HG03354 (cell line): Measurements from ENCODE around the gene HNRNPA0.

Experiments
- ATAC-seq: cut with Tn5 transposase; IDR thresholded peaks from one replicate; pipeline ENCODE4 v1.9.1; 2021; ENCODE audit warnings: mild to moderate bottlenecking; ENCODE audit not compliant: unreplicated experiment, poor library complexity, severe bottlenecking

The HNRNPA0 gene

DNA sequence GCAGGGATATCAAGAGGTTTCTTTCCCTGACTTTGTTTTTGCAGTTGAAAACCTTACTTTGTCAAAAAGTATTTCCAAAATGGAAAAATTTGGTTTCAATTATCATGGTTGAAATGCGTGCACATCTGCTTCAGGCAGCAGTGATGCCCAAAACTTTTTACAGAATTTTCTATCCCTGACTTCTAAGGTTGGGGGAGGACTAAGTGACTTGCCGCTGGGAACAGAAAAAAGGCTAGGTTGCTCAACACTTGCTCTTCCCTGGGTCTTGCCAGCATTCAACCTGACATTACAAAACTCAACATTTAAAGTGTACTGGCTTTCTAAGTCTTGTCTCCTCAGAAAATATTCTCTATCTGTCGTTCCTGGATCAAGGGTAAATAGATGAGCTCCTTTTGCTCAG is 23.0 kb downstream of the HNRNPA0 start:
- no peak for ATAC-seq

GRCh38 chr5:137730336-137730735 is 23.8 kb downstream of the HNRNPA0 start:
- no peak for ATAC-seq

DNA sequence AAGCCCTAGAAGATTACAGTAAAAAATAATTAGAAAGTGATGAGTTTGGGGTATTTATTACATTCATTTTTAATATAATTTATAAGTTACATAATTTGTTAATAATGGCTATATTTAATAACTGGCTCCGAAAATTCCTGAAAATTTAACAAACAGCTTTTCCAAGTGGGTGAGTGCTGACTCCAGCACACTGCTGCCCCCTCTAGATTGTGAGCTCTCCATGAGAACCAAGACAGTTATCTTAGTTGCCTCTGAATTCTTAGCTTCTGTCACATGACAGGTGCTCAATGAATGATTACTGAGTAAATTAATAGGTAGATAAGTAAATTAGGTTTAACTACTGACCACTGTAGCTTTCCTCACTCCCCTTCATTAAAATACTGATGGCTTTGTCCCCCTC is 26.1 kb downstream of the HNRNPA0 start:
- no peak for ATAC-seq

DNA sequence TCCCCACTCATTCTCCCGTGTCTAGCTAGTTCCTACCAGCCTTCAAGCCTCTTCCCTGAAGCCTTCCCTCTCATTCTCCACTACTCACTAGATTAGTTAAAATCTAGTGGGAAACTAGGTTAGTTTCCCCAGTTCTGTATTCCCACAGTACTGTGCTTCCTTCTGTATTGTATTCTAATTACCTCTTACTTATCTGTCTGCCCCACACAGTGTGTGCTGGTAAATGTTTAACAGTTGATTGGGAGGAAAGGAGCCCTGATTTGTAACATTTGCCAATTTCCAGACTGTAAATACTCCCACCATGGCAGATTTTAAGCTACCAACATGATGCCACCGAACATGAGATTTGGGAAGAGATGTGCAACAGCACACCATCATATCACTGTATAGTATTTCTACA is 26.5 kb downstream of the HNRNPA0 start:
- no peak for ATAC-seq

DNA sequence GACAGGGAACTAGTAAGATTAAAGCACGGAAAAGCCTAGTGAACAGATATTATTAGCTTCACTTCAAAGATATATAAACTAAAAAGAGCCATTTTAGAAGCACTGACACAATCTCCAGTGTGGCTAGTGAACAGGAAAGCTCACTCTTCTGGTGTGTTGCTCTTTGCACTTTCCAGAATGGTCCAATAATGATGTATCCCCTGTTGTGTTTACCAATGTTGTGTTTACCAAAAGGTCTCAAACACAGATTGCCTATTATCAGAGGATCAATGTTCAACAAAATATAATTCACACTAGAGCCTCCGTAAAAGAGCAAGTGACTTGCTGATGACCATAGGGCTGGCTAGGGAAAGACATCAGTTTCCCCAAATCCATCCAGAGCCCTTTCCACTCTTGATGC is 29.9 kb downstream of the HNRNPA0 start:
- ATAC-seq: no peak

DNA sequence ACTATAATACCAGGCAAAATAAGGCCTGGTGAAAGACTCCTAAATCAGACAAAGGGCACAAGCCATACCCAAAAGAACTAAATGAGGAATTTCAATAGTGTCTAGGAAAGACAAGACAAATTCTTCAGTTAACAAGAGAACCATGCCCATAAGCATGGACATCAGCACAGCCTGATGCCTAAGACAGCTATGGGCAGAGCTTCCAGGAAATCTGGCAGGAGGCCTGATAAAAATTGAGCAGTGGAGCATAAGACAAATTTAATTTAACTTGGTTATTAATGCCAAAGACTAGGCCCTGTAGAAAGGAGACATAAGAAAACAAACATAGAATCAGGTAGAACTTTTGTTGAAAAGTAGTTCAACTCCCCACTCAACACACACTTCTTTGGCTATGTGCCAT is 35.6 kb downstream of the HNRNPA0 start:
- ATAC-seq: no peak

GRCh38 chr5:137716337-137716736 is 37.8 kb downstream of the HNRNPA0 start:
- no peak for ATAC-seq

- no peak for ATAC-seq
Measured at GRCh38 chr5:137715456-137715855, 38.7 kb downstream of the HNRNPA0 start.

- ATAC-seq: no peak
Measured at GRCh38 chr5:137714946-137715345, 39.2 kb downstream of the HNRNPA0 start.

DNA sequence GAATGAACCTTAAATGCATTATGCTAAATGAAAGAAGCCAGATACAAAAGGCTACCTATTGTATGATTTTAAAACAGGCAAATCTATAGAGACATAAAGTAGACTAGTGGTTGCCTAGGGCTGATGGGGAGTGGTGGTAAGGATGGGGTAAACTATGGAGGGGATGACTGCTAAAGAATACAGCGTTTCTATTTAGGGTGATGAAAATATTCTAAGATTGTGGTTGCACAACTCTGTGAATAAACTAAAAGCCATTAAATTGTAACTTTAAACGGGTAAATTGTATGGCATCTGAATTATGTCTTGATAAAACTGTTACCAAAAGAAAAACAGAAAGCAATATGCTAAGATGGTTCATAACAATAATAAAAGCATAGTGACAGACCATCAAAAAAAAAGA is 39.7 kb downstream of the HNRNPA0 start:
- no peak for ATAC-seq

GRCh38 chr5:137712139-137712667 is 42.0 kb downstream of the HNRNPA0 start:
- no peak for ATAC-seq

GRCh38 chr5:137710086-137710485 is 44.1 kb downstream of the HNRNPA0 start:
- no peak for ATAC-seq

DNA sequence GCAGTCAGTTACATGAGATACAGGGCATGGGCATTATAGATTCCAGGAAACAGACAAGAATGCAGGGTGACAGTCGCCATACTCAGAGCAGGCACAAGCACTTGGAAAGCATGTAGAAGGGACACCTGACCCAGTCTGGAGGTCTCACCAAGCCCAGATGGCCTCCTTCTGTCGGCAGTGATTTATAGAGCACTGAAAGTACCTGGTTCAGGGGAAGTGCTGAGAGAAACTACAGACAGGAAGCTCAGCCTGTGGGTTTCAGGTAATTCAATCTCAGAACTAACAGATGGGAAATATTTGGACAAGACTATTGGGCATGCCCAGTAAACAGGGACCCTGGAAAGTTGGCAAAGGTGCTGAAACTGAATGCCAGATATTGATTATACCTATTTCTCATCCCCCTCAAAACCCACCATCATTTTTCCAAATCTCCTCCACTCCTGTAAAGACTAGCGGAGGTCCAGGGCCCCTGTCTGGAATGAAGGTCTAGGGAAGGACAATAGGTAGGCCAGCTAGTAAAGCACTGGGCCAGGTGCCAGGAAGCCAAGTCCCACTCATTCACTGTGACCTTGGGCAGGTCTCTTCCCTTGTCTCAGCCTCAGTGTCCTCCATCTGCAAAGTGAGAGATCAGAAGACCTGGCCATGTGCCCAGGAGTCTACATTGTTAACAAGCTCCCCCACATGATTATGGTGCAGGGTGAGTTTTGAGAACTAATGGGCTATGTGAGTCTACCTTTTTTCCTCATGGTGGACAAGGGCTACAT is 45.2 kb downstream of the HNRNPA0 start:
- no peak for ATAC-seq

- no peak for ATAC-seq
Measured at GRCh38 chr5:137708062-137708461, 46.1 kb downstream of the HNRNPA0 start.

DNA sequence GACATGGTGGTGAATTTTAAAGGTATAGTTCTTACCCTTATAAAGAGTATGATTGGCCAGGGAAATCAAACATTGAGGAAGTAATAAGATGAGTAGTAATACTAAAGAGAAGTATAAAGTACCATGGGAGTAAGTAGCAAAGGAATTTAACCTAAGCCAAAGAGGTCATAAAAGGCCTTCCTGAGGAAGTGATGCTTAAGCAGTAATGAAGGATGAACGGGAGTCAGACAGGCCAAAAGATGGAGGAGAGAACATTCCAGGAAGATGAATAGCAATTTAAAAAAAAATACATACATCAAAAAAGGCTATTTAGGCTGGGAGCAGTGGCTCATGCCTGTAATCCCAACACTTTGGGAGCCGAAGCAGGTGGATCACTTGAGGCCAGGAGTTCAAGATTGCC is 47.3 kb downstream of the HNRNPA0 start:
- ATAC-seq: no peak

GRCh38 chr5:137705106-137705505 is 49.1 kb downstream of the HNRNPA0 start:
- ATAC-seq: no peak

- ATAC-seq: no peak
Measured at GRCh38 chr5:137703565-137703964, 50.6 kb downstream of the HNRNPA0 start.

DNA sequence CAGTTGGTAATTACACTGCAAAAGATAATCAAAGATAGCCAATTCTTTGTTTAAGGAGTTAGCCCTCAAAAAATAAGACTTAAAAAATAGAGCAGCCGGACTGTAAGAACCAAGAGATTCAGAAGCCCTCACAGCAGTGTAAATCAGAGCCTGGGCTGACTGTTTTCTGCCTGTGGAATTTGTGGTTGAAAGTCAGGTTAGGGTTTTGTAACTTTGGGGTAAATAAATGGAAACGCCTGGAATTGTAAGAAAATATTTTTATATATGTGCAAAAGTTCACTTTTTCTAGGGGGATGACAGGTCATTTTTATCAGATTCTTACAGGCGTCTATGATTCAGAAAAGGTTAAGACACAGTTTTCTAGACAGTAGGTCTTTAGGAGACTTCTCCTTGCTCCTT is 53.9 kb downstream of the HNRNPA0 start:
- no peak for ATAC-seq

GRCh38 chr5:137699336-137700281 is 54.6 kb downstream of the HNRNPA0 start:
- ATAC-seq: no peak

- ATAC-seq: no peak
Measured at GRCh38 chr5:137696481-137696880, 57.7 kb downstream of the HNRNPA0 start.
